Upper lobe of left lung (tissue), 4 donors: ENCODE data around the gene KCNJ14.

Experiments used
- CTCF ChIP-seq, 6 experiments: fragments of 450-650 bp in 4 of 6; fragments of 200-600 bp in 2 of 6; sonication (generic) in 2 of 6; IDR thresholded peaks; one replicate each; pipeline ENCODE4 v1.5.1; 2016 to 2019; ENCODE audit warnings: antibody characterized with exemption in 6 of 6
- EP300 ChIP-seq, 4 donors: sonication (generic); formaldehyde crosslinking; IDR thresholded peaks; one replicate each; pipeline ENCODE4 v1.5.1; 2017; ENCODE audit warnings: antibody characterized with exemption in 4 of 4, control low read depth in 2 of 4
- POLR2AphosphoS5 ChIP-seq, 2 donors: sonication (generic); formaldehyde crosslinking; IDR thresholded peaks; one replicate each; pipeline ENCODE4 v1.5.1; 2017; ENCODE audit warnings: antibody characterized with exemption in 2 of 2

GRCh38 chr19:48470856-48471255 is 15.5 kb downstream of the KCNJ14 start:
- no peak for TF ChIP-seq CTCF (IDR thresholded peaks at IDR 0.05)
- TF ChIP-seq POLR2AphosphoS5 (IDR thresholded peaks at IDR 0.05), result no peak
- no peak for TF ChIP-seq EP300 (IDR thresholded peaks at IDR 0.05)
